ENCODE results near the gene VEGFA.

DNA sequence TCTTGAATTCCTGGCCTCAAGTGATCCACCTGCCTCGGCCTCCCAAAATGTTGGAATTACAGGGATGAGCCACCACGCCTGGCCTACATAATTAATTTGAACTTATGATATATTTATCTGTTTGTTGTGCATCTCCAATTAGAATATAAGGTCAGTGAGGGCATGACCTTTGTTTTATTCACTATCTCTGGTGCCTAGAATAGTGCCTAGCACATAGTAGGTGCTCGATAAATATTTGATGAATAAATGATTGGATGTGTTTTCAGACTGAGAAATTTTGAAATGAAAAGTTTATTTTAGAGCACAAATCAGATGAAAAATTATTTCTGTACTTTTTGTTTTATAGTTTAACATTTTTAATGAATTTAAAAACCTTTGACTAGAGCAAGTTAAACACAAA, 19.4 kb upstream of the VEGFA start:
- TF ChIP-seq, protein P1, sequence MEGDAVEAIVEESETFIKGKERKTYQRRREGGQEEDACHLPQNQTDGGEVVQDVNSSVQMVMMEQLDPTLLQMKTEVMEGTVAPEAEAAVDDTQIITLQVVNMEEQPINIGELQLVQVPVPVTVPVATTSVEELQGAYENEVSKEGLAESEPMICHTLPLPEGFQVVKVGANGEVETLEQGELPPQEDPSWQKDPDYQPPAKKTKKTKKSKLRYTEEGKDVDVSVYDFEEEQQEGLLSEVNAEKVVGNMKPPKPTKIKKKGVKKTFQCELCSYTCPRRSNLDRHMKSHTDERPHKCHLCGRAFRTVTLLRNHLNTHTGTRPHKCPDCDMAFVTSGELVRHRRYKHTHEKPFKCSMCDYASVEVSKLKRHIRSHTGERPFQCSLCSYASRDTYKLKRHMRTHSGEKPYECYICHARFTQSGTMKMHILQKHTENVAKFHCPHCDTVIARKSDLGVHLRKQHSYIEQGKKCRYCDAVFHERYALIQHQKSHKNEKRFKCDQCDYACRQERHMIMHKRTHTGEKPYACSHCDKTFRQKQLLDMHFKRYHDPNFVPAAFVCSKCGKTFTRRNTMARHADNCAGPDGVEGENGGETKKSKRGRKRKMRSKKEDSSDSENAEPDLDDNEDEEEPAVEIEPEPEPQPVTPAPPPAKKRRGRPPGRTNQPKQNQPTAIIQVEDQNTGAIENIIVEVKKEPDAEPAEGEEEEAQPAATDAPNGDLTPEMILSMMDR (conservative IDR thresholded peaks at IDR 0.05) = no peak
- TF ChIP-seq ZFX (IDR thresholded peaks at IDR 0.05) = no peak
